Caco-2 (cell line): Measurements from ENCODE around the gene OR6N1. TPM values are rescaled to one million over a fixed set of nuclear protein-coding genes. Genes with fewer than 3 reads are reported as not detected.

Source experiments
- BruUV-seq: library from RNA; stranded (reverse); fragments of 400-500 nt; replicated peaks from 2 replicates; lab custom pipeline; 2021; lab: Mats Ljungman, UMichigan
- CTCF ChIA-PET: fragments of 300-600 bp; sonication (Branson Sonifier 250); formaldehyde crosslinking; loops from one replicate; lab custom pipeline; 2022; ENCODE audit warnings: antibody characterized with exemption; lab: Charles Lee
- POLR2A ChIA-PET: fragments of 300-600 bp; sonication (Branson Sonifier 250); formaldehyde crosslinking; loops from one replicate; lab custom pipeline; 2022; ENCODE audit warnings: antibody characterized with exemption; lab: Charles Lee
- DNase-seq, 2 experiments: peaks; one replicate each; pipeline versions ENCODE4 v3.0.0 to v3.0.0-alpha.2; 2020 to 2022
- H3K27me3 ChIP-seq: replicated peaks from 2 replicates; pipeline ENCODE4 v1.6.0; 2011; ENCODE audit warnings: low read length; ENCODE audit not compliant: control insufficient read depth, insufficient read depth
- H3K36me3 ChIP-seq: 2 replicates; pipeline ENCODE4 v1.5.1; 2011; ENCODE audit warnings: low read length; ENCODE audit not compliant: control insufficient read depth, insufficient read depth
- H3K4me1 ChIP-seq: fragments of 250-450 bp; sonication (Bioruptor Pico); 2 replicates; pipeline ENCODE4 v1.5.1; 2020; ENCODE audit warnings: mild to moderate bottlenecking
- H3K4me3 ChIP-seq: 2 replicates; pipeline ENCODE4 v1.5.1; 2011; ENCODE audit warnings: low read depth, mild to moderate bottlenecking, control low read depth, low read length
- H3K9me3 ChIP-seq: fragments of 250-450 bp; sonication (Bioruptor Pico); 2 replicates; pipeline ENCODE4 v1.5.1; 2020; ENCODE audit warnings: mild to moderate bottlenecking, moderate library complexity
- H3K27ac Mint-ChIP-seq: one replicate; pipeline ENCODE4 v1.8.0; 2022; ENCODE audit warnings: mixed read lengths; ENCODE audit not compliant: unreplicated experiment
- H3K27me3 Mint-ChIP-seq: one replicate; pipeline ENCODE4 v1.8.0; 2022; ENCODE audit warnings: mixed read lengths; ENCODE audit not compliant: insufficient read depth, unreplicated experiment
- H3K36me3 Mint-ChIP-seq: one replicate; pipeline ENCODE4 v1.8.0; 2022; ENCODE audit warnings: mild to moderate bottlenecking, mixed read lengths; ENCODE audit not compliant: insufficient read depth, unreplicated experiment
- H3K4me1 Mint-ChIP-seq: one replicate; pipeline ENCODE4 v1.8.0; 2022; ENCODE audit warnings: low read depth, mixed read lengths; ENCODE audit not compliant: unreplicated experiment
- H3K4me3 Mint-ChIP-seq: one replicate; pipeline ENCODE4 v1.8.0; 2022; ENCODE audit warnings: mild to moderate bottlenecking, moderate library complexity, mixed read lengths; ENCODE audit not compliant: unreplicated experiment
- H3K9me3 Mint-ChIP-seq: one replicate; pipeline ENCODE4 v1.8.0; 2022; ENCODE audit warnings: mixed read lengths; ENCODE audit not compliant: unreplicated experiment
- CTCF ChIP-seq, 2 experiments: fragments of 200-600 bp in 1 of 2; IDR thresholded peaks; 1 replicate in 1 of 2; 2 replicates in 1 of 2; pipeline versions ENCODE4 v1.5.1 to v1.8.0; 2011 to 2022; ENCODE audit warnings: antibody characterized with exemption in 1 of 2, control low read depth in 1 of 2, inconsistent platforms in 1 of 2, low read depth in 1 of 2, low read length in 1 of 2, mild to moderate bottlenecking in 1 of 2, moderate library complexity in 1 of 2; ENCODE audit not compliant: insufficient read depth in 1 of 2, severe bottlenecking in 1 of 2, unreplicated experiment in 1 of 2
- intact Hi-C: fragments of 100-400 bp; cut with micrococcal nuclease; formaldehyde crosslinking; loops from one replicate; pipeline ENCODE4 v1.10.0; 2022; ENCODE audit not compliant: unreplicated experiment
- total RNA-seq: library from RNA; stranded (reverse); gene quantifications from 2 replicates; pipeline ENCODE4 v1.2.3, GENCODE V29; 2022

The OR6N1 gene
- total RNA-seq, 1 experiment from 2014 or later: not detected

GRCh38 chr1:158732524-158732923 is 39.5 kb downstream of the OR6N1 start:
- BruUV-seq: no TSS peak
- no peaks in the 10 kb centered on the region for H3K4me1 Mint-ChIP-seq

GRCh38 chr1:158731707-158732106 is 40.3 kb downstream of the OR6N1 start:
- Mint-ChIP-seq H3K9me3 (no peaks in the 10 kb centered on the region), H3K4me3 (no peak overlapping the region), H3K27me3 (peaks cover 6% of the 10 kb centered on the region), H3K27ac (no peak overlapping the region), H3K36me3 (no peaks in the 10 kb centered on the region), H3K4me1 (no peaks in the 10 kb centered on the region)
- H3K36me3 ChIP-seq: no peaks in the 10 kb centered on the region
- no peaks in the 10 kb centered on the region for H3K9me3 ChIP-seq
- intact Hi-C loops: no loop called here
- no TSS peak for BruUV-seq
- H3K4me1 ChIP-seq: no peaks in the 10 kb centered on the region
- no peak overlapping the region for H3K4me3 ChIP-seq
- DNase-seq: no peak
- H3K27me3 ChIP-seq: no peaks in the 10 kb centered on the region
- TF ChIP-seq CTCF (IDR thresholded peaks at IDR 0.05; ENCODE audit: insufficient read depth in 1 of 2, low read depth in 1 of 2, low read length in 1 of 2, severe bottlenecking in 1 of 2, unreplicated experiment in 1 of 2): no peak
- POLR2A ChIA-PET: no interaction called here
- CTCF ChIA-PET: no interaction called here

More at GRCh38 chr1:158732524-158732923, 39.5 kb downstream of the OR6N1 start:
- H3K9me3 Mint-ChIP-seq: no peaks in the 10 kb centered on the region
- no peak overlapping the region for H3K4me3 Mint-ChIP-seq
- ChIA-PET CTCF (no interaction called here), POLR2A (no interaction called here)
- no peak for DNase-seq
- Histone ChIP-seq H3K4me3 (no peak overlapping the region), H3K9me3 (no peaks in the 10 kb centered on the region), H3K4me1 (no peaks in the 10 kb centered on the region), H3K27me3 (no peaks in the 10 kb centered on the region), H3K36me3 (no peaks in the 10 kb centered on the region)
- no peak overlapping the region for H3K27ac Mint-ChIP-seq
- H3K27me3 Mint-ChIP-seq: peaks cover 6% of the 10 kb centered on the region
- no peak for TF ChIP-seq CTCF (IDR thresholded peaks at IDR 0.05; ENCODE audit: insufficient read depth in 1 of 2, low read depth in 1 of 2, low read length in 1 of 2, severe bottlenecking in 1 of 2, unreplicated experiment in 1 of 2)
- no peaks in the 10 kb centered on the region for H3K36me3 Mint-ChIP-seq
- intact Hi-C loops: no loop called here

DNA sequence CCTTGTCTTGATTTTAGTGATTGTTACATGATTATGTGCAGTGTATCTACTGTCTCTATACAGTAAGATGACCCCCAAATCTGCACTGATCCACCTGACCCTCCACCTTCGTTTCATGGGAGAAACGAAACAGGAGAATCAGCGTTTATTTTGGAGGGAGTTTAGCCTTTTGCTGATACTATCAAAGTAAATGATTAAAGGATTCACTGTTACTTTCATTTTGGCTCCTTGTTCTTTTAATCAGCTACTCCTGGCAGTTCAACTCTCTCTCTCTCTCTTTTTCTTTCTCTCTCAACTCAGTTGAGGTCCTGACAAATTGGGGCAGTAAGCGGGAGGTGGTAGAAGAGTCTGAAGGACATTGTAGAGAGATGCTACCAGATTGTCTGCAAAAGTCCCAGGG is 41.5 kb downstream of the OR6N1 start:
- intact Hi-C loops: no loop called here
- Mint-ChIP-seq H3K4me1 (no peaks in the 10 kb centered on the region), H3K36me3 (no peaks in the 10 kb centered on the region), H3K9me3 (no peaks in the 10 kb centered on the region), H3K27me3 (peaks cover 6% of the 10 kb centered on the region), H3K27ac (no peak overlapping the region), H3K4me3 (no peak overlapping the region)
- POLR2A ChIA-PET: no interaction called here
- TF ChIP-seq CTCF (IDR thresholded peaks at IDR 0.05; ENCODE audit: insufficient read depth in 1 of 2, low read depth in 1 of 2, low read length in 1 of 2, severe bottlenecking in 1 of 2, unreplicated experiment in 1 of 2): no peak
- H3K4me3 ChIP-seq: no peak overlapping the region
- no peaks in the 10 kb centered on the region for H3K4me1 ChIP-seq
- H3K9me3 ChIP-seq: no peaks in the 10 kb centered on the region
- DNase-seq: no peak
- no TSS peak for BruUV-seq
- no peaks in the 10 kb centered on the region for H3K36me3 ChIP-seq
- H3K27me3 ChIP-seq: no peaks in the 10 kb centered on the region
- CTCF ChIA-PET: no interaction called here
